Caki2 (cell line): ENCODE data around the gene ARHGAP33. TPM values are rescaled to one million over a fixed set of nuclear protein-coding genes. Genes with fewer than 3 reads are reported as not detected.

Experiments
- total RNA-seq: library from RNA; depleted of rRNA; stranded (reverse); fragments of >200 nt; shearing (Covaris generic); gene quantifications from 2 replicates; pipeline ENCODE4 v1.2.3, GENCODE V29; 2014; ENCODE audit warnings: low replicate concordance; rRNA removed

Gene ARHGAP33
- total RNA-seq, 1 experiment from 2014 or later = 3.5 TPM

Other genes starting within 250 kb of the ARHGAP33 start
- not detected in 2 replicates for gene SBSN, start 247.3 kb upstream of the ARHGAP33 start, total RNA-seq
- not detected in 2 replicates for gene GAPDHS, start 242.1 kb upstream of the ARHGAP33 start, total RNA-seq
- 218 and 221 TPM in 2 replicates for gene TMEM147, start 229.9 kb upstream of the ARHGAP33 start, total RNA-seq
- gene ATP4A, start 211.9 kb upstream of the ARHGAP33 start, total RNA-seq = not detected in 2 replicates
- gene PMIS2, start 189.4 kb upstream of the ARHGAP33 start, total RNA-seq = not detected in 2 replicates
- 28.8 and 34.4 TPM in 2 replicates for gene HAUS5, start 162.8 kb upstream of the ARHGAP33 start, total RNA-seq
- 171 and 180 TPM in 2 replicates for gene RBM42, start 146.5 kb upstream of the ARHGAP33 start, total RNA-seq
- 0.64 TPM in 1 of 2 replicates, not detected in the other for gene ETV2, start 133.8 kb upstream of the ARHGAP33 start, total RNA-seq
- gene COX6B1, start 127.2 kb upstream of the ARHGAP33 start, total RNA-seq = 438 and 558 TPM in 2 replicates
- not detected in 2 replicates for gene UPK1A, start 109.0 kb upstream of the ARHGAP33 start, total RNA-seq
- not detected in 2 replicates for gene ZBTB32, start 71.0 kb upstream of the ARHGAP33 start, total RNA-seq
- gene KMT2B, start 57.6 kb upstream of the ARHGAP33 start, total RNA-seq = 2.8 and 12.9 TPM in 2 replicates
- gene IGFLR1, start 33.1 kb upstream of the ARHGAP33 start, total RNA-seq = 10.1 and 18.1 TPM in 2 replicates
- gene U2AF1L4, start 30.1 kb upstream of the ARHGAP33 start, total RNA-seq = 7.1 and 14.1 TPM in 2 replicates
- gene PSENEN, start 29.9 kb upstream of the ARHGAP33 start, total RNA-seq = 151 and 186 TPM in 2 replicates
- 7.4 and 15.5 TPM in 2 replicates for gene LIN37, start 27.0 kb upstream of the ARHGAP33 start, total RNA-seq
- not detected in 2 replicates for gene HSPB6, start 18.5 kb upstream of the ARHGAP33 start, total RNA-seq
- 8.0 and 9.8 TPM in 2 replicates for gene PROSER3, start 17.4 kb upstream of the ARHGAP33 start, total RNA-seq
- 0.17 TPM in 1 of 2 replicates, not detected in the other for gene PRODH2, start 37.3 kb downstream of the ARHGAP33 start, total RNA-seq
- gene NPHS1, start 76.9 kb downstream of the ARHGAP33 start, total RNA-seq = 0.41 and 0.88 TPM in 2 replicates
- not detected in 2 replicates for gene KIRREL2, start 81.3 kb downstream of the ARHGAP33 start, total RNA-seq
- gene APLP1, start 93.0 kb downstream of the ARHGAP33 start, total RNA-seq = 53.9 and 58.7 TPM in 2 replicates
- gene NFKBID, start 125.0 kb downstream of the ARHGAP33 start, total RNA-seq = 4.8 and 5.8 TPM in 2 replicates
- 0.88 TPM in 1 of 2 replicates, not detected in the other for gene HCST, start 127.0 kb downstream of the ARHGAP33 start, total RNA-seq
- not detected in 2 replicates for gene TYROBP, start 132.7 kb downstream of the ARHGAP33 start, total RNA-seq
- gene LRFN3, start 160.8 kb downstream of the ARHGAP33 start, total RNA-seq = 4.4 and 9.7 TPM in 2 replicates
- 54.3 and 64.8 TPM in 2 replicates for gene SDHAF1, start 219.6 kb downstream of the ARHGAP33 start, total RNA-seq
- gene SYNE4, start 233.2 kb downstream of the ARHGAP33 start, total RNA-seq = 1.4 TPM in 1 of 2 replicates, not detected in the other
- gene ALKBH6, start 238.6 kb downstream of the ARHGAP33 start, total RNA-seq = 41.7 and 47.3 TPM in 2 replicates